Measurements from ENCODE around the gene CDH5. TPM values are rescaled to one million over a fixed set of nuclear protein-coding genes. Genes with fewer than 3 reads are reported as not detected.

CDH5 gene
- polyA plus RNA-seq, 1 donor, result 20.2 TPM

GRCh38 chr16:66405057-66405783 is 38.7 kb downstream of the CDH5 start:
- Histone ChIP-seq H3K4me1 (ENCODE audit: control insufficient read depth, insufficient read depth, low read length) (peaks cover 8% of the 10 kb centered on the region), H3K27me3 (ENCODE audit: control insufficient read depth, insufficient read depth, low read length) (peaks cover 34% of the 10 kb centered on the region), H3K9me3 (ENCODE audit: control insufficient read depth, low read depth, low read length) (no peaks in the 10 kb centered on the region), H3K36me3 (ENCODE audit: control insufficient read depth, insufficient read depth, low read length) (no peaks in the 10 kb centered on the region), H3K4me3 (ENCODE audit: low read length) (no peak overlapping the region), H3K27ac (ENCODE audit: low read length) (no peak overlapping the region)
- no CpG with 5 or more reads among the region's 2 CpGs for WGBS (ENCODE audit: insufficient coverage, low lambda C conversion rate)
- DNase-seq, result no peak

- Histone ChIP-seq H3K27me3 (ENCODE audit: control insufficient read depth, insufficient read depth, low read length) (peaks cover 33% of the 10 kb centered on the region), H3K4me1 (ENCODE audit: control insufficient read depth, insufficient read depth, low read length) (peaks cover 8% of the 10 kb centered on the region), H3K36me3 (ENCODE audit: control insufficient read depth, insufficient read depth, low read length) (no peaks in the 10 kb centered on the region), H3K9me3 (ENCODE audit: control insufficient read depth, low read depth, low read length) (no peaks in the 10 kb centered on the region), H3K4me3 (ENCODE audit: low read length) (peak overlapping the region; percentile 53), H3K27ac (ENCODE audit: low read length) (no peak overlapping the region)
- peak; percentile 54 to 68 for DNase-seq
- WGBS (ENCODE audit: insufficient coverage, low lambda C conversion rate), result no CpG with 5 or more reads among the region's 35 CpGs
Measured at GRCh38 chr16:66406534-66407221, 40.2 kb downstream of the CDH5 start.

- Histone ChIP-seq H3K27me3 (ENCODE audit: control insufficient read depth, insufficient read depth, low read length) (peaks cover 22% of the 10 kb centered on the region), H3K4me1 (ENCODE audit: control insufficient read depth, insufficient read depth, low read length) (peaks cover 8% of the 10 kb centered on the region), H3K4me3 (ENCODE audit: low read length) (no peak overlapping the region), H3K9me3 (ENCODE audit: control insufficient read depth, low read depth, low read length) (no peaks in the 10 kb centered on the region), H3K27ac (ENCODE audit: low read length) (peak overlapping the region; percentile 23), H3K36me3 (ENCODE audit: control insufficient read depth, insufficient read depth, low read length) (no peaks in the 10 kb centered on the region)
- peak in 1 of 2 donors; percentile 58 for DNase-seq
- no CpG with 5 or more reads among the region's 5 CpGs for WGBS (ENCODE audit: insufficient coverage, low lambda C conversion rate)
Measured at GRCh38 chr16:66408163-66409048, 41.9 kb downstream of the CDH5 start.

GRCh38 chr16:66409156-66409555 is 42.7 kb downstream of the CDH5 start:
- H3K27ac ChIP-seq (ENCODE audit: low read length), result no peak overlapping the region
- 80% methylated on average over 2 of the region's 5 CpGs for WGBS (ENCODE audit: insufficient coverage, low lambda C conversion rate)

GRCh38 chr16:66412182-66412581 is 45.7 kb downstream of the CDH5 start:
- Histone ChIP-seq H3K27me3 (ENCODE audit: control insufficient read depth, insufficient read depth, low read length) (peaks cover 1% of the 10 kb centered on the region), H3K27ac (ENCODE audit: low read length) (no peak overlapping the region), H3K36me3 (ENCODE audit: control insufficient read depth, insufficient read depth, low read length) (no peaks in the 10 kb centered on the region), H3K9me3 (ENCODE audit: control insufficient read depth, low read depth, low read length) (no peaks in the 10 kb centered on the region), H3K4me3 (ENCODE audit: low read length) (no peak overlapping the region), H3K4me1 (ENCODE audit: control insufficient read depth, insufficient read depth, low read length) (peaks cover under 1% of the 10 kb centered on the region)
- no peak for DNase-seq

More at GRCh38 chr16:66409156-66409555, 42.7 kb downstream of the CDH5 start:
- Histone ChIP-seq H3K9me3 (ENCODE audit: control insufficient read depth, low read depth, low read length) (no peaks in the 10 kb centered on the region), H3K4me1 (ENCODE audit: control insufficient read depth, insufficient read depth, low read length) (peaks cover 8% of the 10 kb centered on the region), H3K27me3 (ENCODE audit: control insufficient read depth, insufficient read depth, low read length) (peaks cover 19% of the 10 kb centered on the region), H3K4me3 (ENCODE audit: low read length) (no peak overlapping the region), H3K36me3 (ENCODE audit: control insufficient read depth, insufficient read depth, low read length) (no peaks in the 10 kb centered on the region)
- no peak for DNase-seq

GRCh38 chr16:66414891-66415290 is 48.4 kb downstream of the CDH5 start:
- Histone ChIP-seq H3K9me3 (ENCODE audit: control insufficient read depth, low read depth, low read length) (no peaks in the 10 kb centered on the region), H3K4me3 (ENCODE audit: low read length) (no peak overlapping the region), H3K4me1 (ENCODE audit: control insufficient read depth, insufficient read depth, low read length) (no peaks in the 10 kb centered on the region), H3K27ac (ENCODE audit: low read length) (no peak overlapping the region), H3K36me3 (ENCODE audit: control insufficient read depth, insufficient read depth, low read length) (no peaks in the 10 kb centered on the region), H3K27me3 (ENCODE audit: control insufficient read depth, insufficient read depth, low read length) (peaks cover 6% of the 10 kb centered on the region)
- no CpG with 5 or more reads among the region's 1 CpG for WGBS (ENCODE audit: insufficient coverage, low lambda C conversion rate)
- no peak for DNase-seq

GRCh38 chr16:66416136-66416535 is 49.6 kb downstream of the CDH5 start:
- H3K36me3 ChIP-seq (ENCODE audit: control insufficient read depth, insufficient read depth, low read length), result no peaks in the 10 kb centered on the region
- no CpG with 5 or more reads among the region's 1 CpG for WGBS (ENCODE audit: insufficient coverage, low lambda C conversion rate)

GRCh38 chr16:66416939-66417700 is 50.6 kb downstream of the CDH5 start:
- Histone ChIP-seq H3K4me3 (ENCODE audit: low read length) (no peak overlapping the region), H3K36me3 (ENCODE audit: control insufficient read depth, insufficient read depth, low read length) (no peaks in the 10 kb centered on the region), H3K4me1 (ENCODE audit: control insufficient read depth, insufficient read depth, low read length) (no peaks in the 10 kb centered on the region), H3K27ac (ENCODE audit: low read length) (no peak overlapping the region), H3K9me3 (ENCODE audit: control insufficient read depth, low read depth, low read length) (no peaks in the 10 kb centered on the region), H3K27me3 (ENCODE audit: control insufficient read depth, insufficient read depth, low read length) (peaks cover 12% of the 10 kb centered on the region)
- no peak for DNase-seq
- no CpG with 5 or more reads among the region's 9 CpGs for WGBS (ENCODE audit: insufficient coverage, low lambda C conversion rate)

More at GRCh38 chr16:66416136-66416535, 49.6 kb downstream of the CDH5 start:
- H3K27me3 ChIP-seq (ENCODE audit: control insufficient read depth, insufficient read depth, low read length), result peaks cover 6% of the 10 kb centered on the region
- no peaks in the 10 kb centered on the region for H3K9me3 ChIP-seq (ENCODE audit: control insufficient read depth, low read depth, low read length)
- H3K4me3 ChIP-seq (ENCODE audit: low read length), result no peak overlapping the region
- H3K4me1 ChIP-seq (ENCODE audit: control insufficient read depth, insufficient read depth, low read length), result no peaks in the 10 kb centered on the region
- DNase-seq, result no peak
- H3K27ac ChIP-seq (ENCODE audit: low read length), result no peak overlapping the region

GRCh38 chr16:66418165-66418962 is 51.9 kb downstream of the CDH5 start:
- DNase-seq, result no peak
- H3K4me3 ChIP-seq (ENCODE audit: low read length), result no peak overlapping the region
- H3K36me3 ChIP-seq (ENCODE audit: control insufficient read depth, insufficient read depth, low read length), result no peaks in the 10 kb centered on the region
- H3K9me3 ChIP-seq (ENCODE audit: control insufficient read depth, low read depth, low read length), result no peaks in the 10 kb centered on the region
- no peaks in the 10 kb centered on the region for H3K4me1 ChIP-seq (ENCODE audit: control insufficient read depth, insufficient read depth, low read length)
- no CpG with 5 or more reads among the region's 9 CpGs for WGBS (ENCODE audit: insufficient coverage, low lambda C conversion rate)
- H3K27ac ChIP-seq (ENCODE audit: low read length), result no peak overlapping the region
- peaks cover 22% of the 10 kb centered on the region for H3K27me3 ChIP-seq (ENCODE audit: control insufficient read depth, insufficient read depth, low read length)
